Ectodermal cell (in vitro differentiated cells): Measurements from ENCODE around the gene SPACA7.

ENCODE experiments used
- H3K27ac ChIP-seq: 2 replicates; pipeline ENCODE4 v1.7.0; 2013; ENCODE audit warnings: mild to moderate bottlenecking, low read depth, low read length; ENCODE audit not compliant: insufficient read depth, poor library complexity, severe bottlenecking
- H3K27me3 ChIP-seq: 2 replicates; pipeline ENCODE4 v1.7.0; 2013; ENCODE audit warnings: mild to moderate bottlenecking, low read length; ENCODE audit not compliant: insufficient read depth, control insufficient read depth, poor library complexity, severe bottlenecking
- H3K36me3 ChIP-seq: one replicate; pipeline ENCODE4 v1.7.0; 2013; ENCODE audit warnings: low read length; ENCODE audit not compliant: control insufficient read depth, insufficient read depth
- H3K4me1 ChIP-seq: one replicate; pipeline ENCODE4 v1.7.0; 2013; ENCODE audit warnings: low read length; ENCODE audit not compliant: control insufficient read depth, insufficient read depth
- H3K4me3 ChIP-seq: 2 replicates; pipeline ENCODE4 v1.7.0; 2013; ENCODE audit warnings: low read depth, low read length, control low read depth; ENCODE audit not compliant: insufficient read depth
- H3K9me3 ChIP-seq: 2 replicates; pipeline ENCODE4 v1.7.0; 2013; ENCODE audit warnings: mild to moderate bottlenecking, low read length, moderate library complexity; ENCODE audit not compliant: control insufficient read depth
- WGBS, 2 experiments: methylation state at CpG; one replicate each; pipeline ENCODE4 v1.1.7; 2013; ENCODE audit warnings: missing lambda C conversion rate in 2 of 2; 5-methylcytosine and 5-hydroxymethylcytosine counted together

SPACA7 gene

DNA sequence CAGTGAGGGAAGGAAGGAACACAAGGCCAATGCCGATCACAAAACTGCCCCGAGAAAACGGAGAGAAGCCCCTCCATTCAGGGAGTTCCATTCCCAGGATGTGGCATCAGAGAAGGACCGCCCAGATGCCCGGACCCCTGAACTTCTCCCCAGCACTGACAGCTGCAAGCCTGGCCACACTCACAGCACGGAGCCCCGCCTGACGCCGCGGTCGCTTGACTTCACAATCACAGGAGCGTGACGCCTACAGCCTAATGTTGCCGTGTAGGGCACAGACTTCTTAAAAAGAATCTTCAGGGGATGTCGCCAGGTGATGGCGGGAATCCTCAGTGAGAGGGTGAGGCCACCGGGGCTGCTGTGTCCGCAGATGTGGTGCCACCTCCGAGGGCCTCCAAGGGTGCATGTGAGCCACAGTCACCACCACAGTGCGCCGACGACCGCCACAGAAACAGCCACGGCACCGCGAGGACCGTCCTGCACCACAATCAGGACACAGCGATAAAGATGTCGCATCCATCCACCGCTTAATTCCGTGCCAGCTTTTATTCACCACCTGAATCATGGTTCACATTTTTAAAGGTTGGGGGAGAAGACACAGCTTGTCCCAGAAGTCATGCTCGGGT lies 77.2 kb downstream of the SPACA7 start:
- Histone ChIP-seq H3K4me3 (no peak overlapping the region), H3K27me3 (no peaks in the 10 kb centered on the region), H3K36me3 (no peaks in the 10 kb centered on the region), H3K9me3 (no peaks in the 10 kb centered on the region), H3K27ac (no peak overlapping the region), H3K4me1 (no peaks in the 10 kb centered on the region)
- WGBS, 2 experiments, result 89 to 91% methylated on average over 32 of the region's 32 CpGs

DNA sequence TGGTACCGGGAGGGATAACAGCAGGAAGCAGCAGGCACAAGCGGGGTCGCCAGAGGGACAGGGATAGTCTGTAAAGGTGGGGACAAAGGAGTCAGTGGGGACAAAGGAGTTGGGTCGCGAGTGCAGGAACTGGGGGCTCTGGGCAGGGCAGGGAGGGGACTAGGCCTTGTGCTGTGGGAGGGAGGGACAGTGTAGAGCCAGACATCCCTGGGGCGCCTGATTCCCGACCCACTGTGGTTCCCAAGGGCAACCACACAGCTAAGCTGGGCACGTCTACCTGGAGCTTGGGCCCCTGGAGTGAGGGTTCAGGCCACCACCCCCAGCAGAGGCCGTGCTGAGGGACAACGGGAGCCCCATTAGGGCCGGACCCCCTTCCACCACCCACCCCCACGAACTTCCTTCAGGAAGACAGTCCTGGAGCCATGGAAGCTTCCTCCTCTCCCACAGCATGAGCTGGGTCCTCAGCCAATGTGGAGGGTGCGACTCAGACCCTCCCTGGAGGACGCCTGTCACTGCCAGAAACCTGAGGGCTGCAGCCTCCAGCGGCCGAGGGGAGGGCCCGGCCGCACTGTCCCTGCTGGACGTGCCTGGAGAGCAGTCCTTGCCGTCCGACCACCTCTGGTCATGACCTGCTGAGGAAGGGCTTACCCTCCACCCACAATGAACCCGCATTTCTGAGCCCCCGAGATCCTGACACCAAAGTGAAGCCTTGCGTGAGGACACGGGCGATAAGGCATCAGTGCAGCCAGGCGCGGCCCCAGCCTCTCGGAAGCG lies 77.9 kb downstream of the SPACA7 start:
- no peaks in the 10 kb centered on the region for H3K9me3 ChIP-seq
- H3K4me3 ChIP-seq, result no peak overlapping the region
- H3K27ac ChIP-seq, result no peak overlapping the region
- WGBS, 2 experiments, result 87% methylated on average over 30 of the region's 30 CpGs
- no peaks in the 10 kb centered on the region for H3K4me1 ChIP-seq
- no peaks in the 10 kb centered on the region for H3K27me3 ChIP-seq
- H3K36me3 ChIP-seq, result no peaks in the 10 kb centered on the region

DNA sequence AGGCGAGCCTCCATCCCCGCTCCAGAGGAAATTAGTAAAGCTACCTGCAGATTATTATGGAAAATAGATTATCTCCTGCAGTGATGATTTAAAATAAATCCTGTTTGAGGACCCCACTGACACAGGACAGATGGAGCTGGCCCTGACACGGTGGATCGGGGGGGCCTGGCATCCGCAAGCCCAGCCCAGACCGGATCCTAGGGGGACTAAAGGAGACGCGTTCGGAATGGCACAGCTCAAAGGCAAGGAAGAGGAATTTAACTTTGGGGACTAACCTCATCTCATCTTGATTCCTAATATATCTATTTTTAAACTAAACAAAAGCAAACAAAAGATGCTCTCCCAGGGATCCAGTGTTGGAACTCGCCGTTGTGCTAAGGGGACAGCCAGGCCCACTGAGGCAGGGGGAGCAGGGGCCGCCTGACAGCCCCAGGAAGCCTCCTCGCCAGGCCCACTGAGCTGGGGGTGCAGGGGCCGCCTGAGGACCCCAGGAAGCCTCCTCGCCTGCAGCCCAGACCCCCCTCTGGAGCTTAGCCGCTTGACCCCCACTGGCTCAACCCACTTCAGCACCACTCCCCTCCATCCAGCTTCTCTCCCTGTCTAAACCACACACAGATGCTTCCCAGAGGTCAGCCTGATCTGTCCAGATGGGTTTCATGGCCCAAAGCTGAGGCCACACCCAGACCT lies 78.6 kb downstream of the SPACA7 start:
- H3K4me1 ChIP-seq, result no peaks in the 10 kb centered on the region
- H3K9me3 ChIP-seq, result no peaks in the 10 kb centered on the region
- 89 to 91% methylated on average over 16 of the region's 16 CpGs for WGBS, 2 experiments
- H3K36me3 ChIP-seq, result no peaks in the 10 kb centered on the region
- no peak overlapping the region for H3K4me3 ChIP-seq
- H3K27ac ChIP-seq, result no peak overlapping the region
- no peaks in the 10 kb centered on the region for H3K27me3 ChIP-seq

DNA sequence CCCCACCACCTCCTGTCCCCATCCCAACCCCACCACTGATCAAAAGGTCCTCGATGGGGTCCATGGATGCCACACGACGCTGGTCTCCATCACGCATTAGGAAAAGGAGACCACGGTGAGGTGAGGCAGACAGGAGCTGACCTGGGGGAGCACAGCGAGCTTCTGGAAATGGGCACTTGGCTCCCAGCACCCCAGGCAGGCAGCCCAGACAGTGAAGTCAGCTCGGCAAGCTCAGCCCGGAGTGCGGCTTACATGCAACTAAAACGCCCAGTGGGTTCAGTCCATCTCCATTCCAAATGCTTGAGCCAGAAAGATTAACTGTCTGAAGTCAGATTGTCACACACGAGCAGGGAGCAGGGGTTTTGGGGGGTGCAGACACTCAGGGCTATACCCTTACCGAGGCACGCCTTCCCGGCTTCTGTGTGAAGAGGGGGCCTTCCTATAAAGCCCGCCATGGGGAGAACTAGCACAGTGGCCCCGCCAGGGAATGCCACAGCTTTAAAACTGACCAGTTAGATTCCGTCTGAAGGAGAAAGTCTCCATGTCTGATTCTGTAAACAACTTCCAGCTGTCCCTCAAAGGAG lies 79.4 kb downstream of the SPACA7 start:
- H3K4me1 ChIP-seq, result no peaks in the 10 kb centered on the region
- no peaks in the 10 kb centered on the region for H3K9me3 ChIP-seq
- 91 to 92% methylated on average over 17 of the region's 17 CpGs for WGBS, 2 experiments
- H3K27ac ChIP-seq, result no peak overlapping the region
- H3K4me3 ChIP-seq, result no peak overlapping the region
- H3K27me3 ChIP-seq, result no peaks in the 10 kb centered on the region
- H3K36me3 ChIP-seq, result no peaks in the 10 kb centered on the region

DNA sequence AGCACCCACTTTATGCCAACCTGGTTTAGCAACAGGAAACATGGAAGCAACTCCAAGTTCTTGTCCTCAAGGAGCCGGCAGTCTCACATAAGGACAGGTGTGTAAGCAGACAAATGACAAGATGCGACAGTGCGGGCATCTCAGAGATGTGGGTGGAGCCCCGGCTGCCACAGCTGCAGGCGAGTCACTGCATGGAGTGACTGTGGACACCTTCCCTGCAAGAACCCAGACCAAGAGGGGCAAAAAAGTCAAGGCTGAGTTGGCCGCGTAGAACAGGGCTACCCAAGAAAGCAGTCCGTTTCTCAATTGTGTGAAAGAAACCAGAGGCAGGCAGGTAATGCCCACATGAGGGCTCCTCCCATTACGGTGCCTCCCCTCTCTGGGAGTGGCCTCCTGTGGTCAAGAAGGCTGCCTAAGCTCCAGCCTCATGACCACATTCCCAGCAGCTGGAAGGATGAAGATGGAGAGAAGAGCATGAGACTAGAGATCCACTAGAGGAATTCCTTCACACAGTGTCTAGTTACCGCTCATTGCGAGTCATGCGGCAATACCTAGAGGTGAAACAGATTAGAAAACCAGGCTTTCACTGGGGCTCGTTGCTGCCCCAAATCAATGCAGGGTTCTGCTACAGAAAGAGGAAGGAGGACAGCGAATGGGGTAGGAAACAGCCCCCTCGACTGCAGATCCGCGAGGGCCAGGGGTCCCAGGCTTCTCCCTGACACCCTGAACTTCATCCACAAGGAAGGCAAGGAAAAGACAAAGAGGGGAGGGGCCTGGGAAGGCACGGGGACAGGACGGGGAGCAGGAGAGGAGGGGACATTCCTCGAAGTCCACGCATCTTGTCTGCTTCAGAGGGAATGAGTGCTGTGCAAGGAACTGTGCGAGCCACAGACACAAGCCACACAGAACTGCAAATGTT lies 80.2 kb downstream of the SPACA7 start:
- H3K9me3 ChIP-seq, result no peaks in the 10 kb centered on the region
- H3K36me3 ChIP-seq, result no peaks in the 10 kb centered on the region
- no peaks in the 10 kb centered on the region for H3K4me1 ChIP-seq
- H3K27ac ChIP-seq, result no peak overlapping the region
- no peaks in the 10 kb centered on the region for H3K27me3 ChIP-seq
- no peak overlapping the region for H3K4me3 ChIP-seq
- WGBS, 2 experiments, result 88% methylated on average over 22 of the region's 22 CpGs

DNA sequence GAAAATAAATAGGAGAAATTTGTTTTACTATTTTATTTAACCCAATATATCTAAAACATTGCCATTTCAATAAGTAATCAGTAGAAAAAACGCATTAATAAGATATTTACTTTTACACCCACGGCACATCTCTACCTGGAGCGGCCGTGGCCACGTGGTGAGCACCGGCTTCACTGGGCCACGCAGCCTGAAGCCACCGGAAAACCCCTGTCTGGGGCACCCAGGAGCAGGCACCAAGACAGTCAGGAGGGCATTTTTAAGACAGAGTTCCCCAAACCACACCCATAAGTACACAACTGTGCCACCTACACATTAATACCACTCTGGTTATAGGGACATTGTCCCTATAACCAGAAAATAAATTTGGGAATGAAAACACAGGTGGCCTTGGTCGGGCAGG lies 80.9 kb downstream of the SPACA7 start:
- 95% methylated on average over 9 of the region's 9 CpGs for WGBS, 2 experiments

DNA sequence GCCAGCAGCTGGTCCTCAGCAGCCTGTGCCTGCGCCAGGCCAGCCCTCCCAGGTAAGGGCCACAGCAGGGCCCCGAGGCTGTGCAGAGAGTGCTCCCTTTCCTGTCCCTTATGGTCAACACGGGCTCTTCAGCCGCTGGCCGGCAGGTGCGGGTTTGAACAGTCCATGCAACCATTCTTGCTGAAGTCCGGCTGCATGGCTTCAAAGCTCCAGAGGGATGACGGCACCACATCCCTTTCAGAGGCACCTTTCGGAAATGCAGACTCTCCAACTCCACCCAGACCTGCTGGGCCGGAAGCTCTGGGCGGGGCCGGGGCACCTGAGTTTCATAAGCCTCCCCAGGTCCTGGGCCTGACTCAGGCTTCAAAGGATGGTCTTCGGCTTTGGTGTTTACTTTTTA lies 81.3 kb downstream of the SPACA7 start:
- Histone ChIP-seq H3K4me3 (no peak overlapping the region), H3K9me3 (no peaks in the 10 kb centered on the region), H3K27ac (no peak overlapping the region), H3K27me3 (no peaks in the 10 kb centered on the region), H3K4me1 (no peaks in the 10 kb centered on the region), H3K36me3 (no peaks in the 10 kb centered on the region)
- WGBS, 2 experiments, result 92 to 95% methylated on average over 13 of the region's 13 CpGs

More for the DNA sequence above, 80.9 kb downstream of the SPACA7 start:
- no peaks in the 10 kb centered on the region for H3K27me3 ChIP-seq
- H3K4me1 ChIP-seq, result no peaks in the 10 kb centered on the region
- no peaks in the 10 kb centered on the region for H3K9me3 ChIP-seq
- no peaks in the 10 kb centered on the region for H3K36me3 ChIP-seq
- H3K4me3 ChIP-seq, result no peak overlapping the region
- no peak overlapping the region for H3K27ac ChIP-seq

DNA sequence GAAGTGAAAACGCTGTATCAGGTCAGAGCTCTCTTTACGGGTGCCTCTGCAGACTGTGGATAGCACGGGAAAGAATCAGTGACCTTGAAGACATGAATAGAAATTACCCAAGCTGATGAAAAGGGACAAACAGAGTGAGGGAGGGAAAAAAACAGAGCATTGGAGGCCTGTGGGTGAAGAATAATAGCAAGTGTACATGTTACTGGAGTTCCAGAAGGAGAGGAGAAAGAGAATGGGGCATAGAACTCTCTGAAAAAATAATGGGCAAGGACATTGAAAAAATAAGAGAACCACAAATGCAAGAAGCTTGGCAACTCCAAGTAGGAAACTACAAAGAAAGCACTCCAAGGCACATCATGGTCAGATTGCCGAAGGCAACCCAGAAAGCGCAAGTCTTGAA lies 86.3 kb downstream of the SPACA7 start:
- 95% methylated on average over 5 of the region's 5 CpGs for WGBS, 2 experiments

DNA sequence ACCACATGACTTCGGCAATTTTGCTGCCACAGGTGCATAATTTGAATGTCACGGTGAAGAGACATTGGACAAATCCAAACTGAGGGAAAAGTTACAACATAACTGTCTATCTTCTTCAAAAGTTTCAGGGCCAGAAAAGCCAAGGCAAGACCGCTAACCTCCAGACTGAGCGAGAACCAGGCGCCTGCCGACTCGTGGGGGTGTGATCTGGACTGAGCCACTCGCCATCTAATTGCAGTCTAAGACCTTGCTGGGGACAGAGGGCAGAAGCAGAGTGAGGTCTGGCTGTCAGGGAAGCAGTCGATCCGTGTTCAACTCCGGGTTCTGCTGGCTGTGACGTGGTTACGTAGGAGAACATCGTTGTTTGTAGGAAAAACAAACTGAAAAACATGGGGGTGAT lies 88.6 kb downstream of the SPACA7 start:
- WGBS, 2 experiments, result 96 to 97% methylated on average over 14 of the region's 14 CpGs
- no peaks in the 10 kb centered on the region for H3K4me1 ChIP-seq
- no peak overlapping the region for H3K27ac ChIP-seq
- no peaks in the 10 kb centered on the region for H3K36me3 ChIP-seq
- no peaks in the 10 kb centered on the region for H3K27me3 ChIP-seq
- H3K9me3 ChIP-seq, result no peaks in the 10 kb centered on the region
- H3K4me3 ChIP-seq, result no peak overlapping the region

More for the DNA sequence above, 86.3 kb downstream of the SPACA7 start:
- Histone ChIP-seq H3K9me3 (no peaks in the 10 kb centered on the region), H3K4me3 (no peak overlapping the region), H3K4me1 (no peaks in the 10 kb centered on the region), H3K27me3 (no peaks in the 10 kb centered on the region), H3K27ac (no peak overlapping the region), H3K36me3 (no peaks in the 10 kb centered on the region)
